Hematopoietic multipotent progenitor cell treated with erythropoietin and hydrocortisone succinate and interleukin-3 and kit ligand, for 17 days (in vitro differentiated cells): ENCODE measurements around the gene EPB41L4B.
"Not testable (repeated sequence)": the region's sequence is repeated elsewhere in the genome, so short reads cannot be mapped to it uniquely, and the experiment has no call there.

Experiments used
- DNase-seq: peaks from one replicate; pipeline ENCODE4 v3.0.0-alpha.2; 2015; ENCODE audit warnings: low spot score

The EPB41L4B gene

GRCh38 chr9:109297899-109298298 lies 23.0 kb downstream of the EPB41L4B start:
- no peak for DNase-seq

GRCh38 chr9:109295221-109296130 lies 25.4 kb downstream of the EPB41L4B start:
- no peak for DNase-seq

- no peak for DNase-seq
Measured at GRCh38 chr9:109290385-109290784, 30.5 kb downstream of the EPB41L4B start.

- DNase-seq = no peak
Measured at GRCh38 chr9:109289931-109290330, 30.9 kb downstream of the EPB41L4B start.

GRCh38 chr9:109289186-109289585 lies 31.7 kb downstream of the EPB41L4B start:
- DNase-seq = no peak

GRCh38 chr9:109286981-109287380 lies 33.9 kb downstream of the EPB41L4B start:
- no peak for DNase-seq

- no peak for DNase-seq
Measured at GRCh38 chr9:109286571-109286977, 34.3 kb downstream of the EPB41L4B start.

GRCh38 chr9:109283672-109284071 lies 37.2 kb downstream of the EPB41L4B start:
- not testable (repeated sequence) for DNase-seq

- no peak for DNase-seq
Measured at GRCh38 chr9:109283012-109283411, 37.8 kb downstream of the EPB41L4B start.

GRCh38 chr9:109282302-109282701 lies 38.6 kb downstream of the EPB41L4B start:
- DNase-seq = no peak

GRCh38 chr9:109281518-109281917 lies 39.3 kb downstream of the EPB41L4B start:
- no peak for DNase-seq

- no peak for DNase-seq
Measured at GRCh38 chr9:109278848-109279247, 42.0 kb downstream of the EPB41L4B start.

GRCh38 chr9:109278216-109278615 lies 42.6 kb downstream of the EPB41L4B start:
- no peak for DNase-seq

GRCh38 chr9:109277451-109277850 lies 43.4 kb downstream of the EPB41L4B start:
- DNase-seq = no peak

GRCh38 chr9:109276469-109277440 lies 44.1 kb downstream of the EPB41L4B start:
- DNase-seq = no peak

GRCh38 chr9:109274884-109275730 lies 45.8 kb downstream of the EPB41L4B start:
- DNase-seq = no peak

GRCh38 chr9:109273869-109274268 lies 47.0 kb downstream of the EPB41L4B start:
- DNase-seq = no peak

- no peak for DNase-seq
Measured at GRCh38 chr9:109272745-109273144, 48.1 kb downstream of the EPB41L4B start.

GRCh38 chr9:109272045-109272444 lies 48.8 kb downstream of the EPB41L4B start:
- no peak for DNase-seq

GRCh38 chr9:109270971-109271925 lies 49.6 kb downstream of the EPB41L4B start:
- DNase-seq = no peak

- DNase-seq = no peak
Measured at GRCh38 chr9:109270441-109270840, 50.4 kb downstream of the EPB41L4B start.
